H1 (cell line): ENCODE results near the gene CTNNBL1.

Source experiments
- CTCF ChIP-seq, 3 experiments: IDR thresholded peaks; 1 replicate in 2 of 3; 2 replicates in 1 of 3; pipeline versions ENCODE4 v1.5.1 to v1.6.1; 2011; ENCODE audit warnings: low read length in 3 of 3, mild to moderate bottlenecking in 3 of 3, inconsistent platforms in 2 of 3, low read depth in 1 of 3, moderate library complexity in 1 of 3; ENCODE audit not compliant: insufficient read depth in 1 of 3; ENCODE audit errors: control extremely low read depth in 1 of 3
- JUN ChIP-seq: IDR thresholded peaks from 2 replicates; pipeline ENCODE4 v1.6.1; 2011; ENCODE audit warnings: low read depth, mild to moderate bottlenecking, improper control_type of control experiment, low read length
- POLR2AphosphoS5 ChIP-seq: IDR thresholded peaks from 2 replicates; pipeline ENCODE4 v1.6.1; 2011; ENCODE audit warnings: low read depth, low read length
- SRF ChIP-seq: IDR thresholded peaks from 2 replicates; pipeline ENCODE4 v1.6.1; 2011; ENCODE audit warnings: mild to moderate bottlenecking, low read depth, low read length, moderate library complexity
- TF ChIP-seq, protein P1 (sequence below): IDR thresholded peaks from 2 replicates; pipeline ENCODE4 v1.6.1; 2011; ENCODE audit warnings: low read length, improper control_type of control experiment

DNA sequence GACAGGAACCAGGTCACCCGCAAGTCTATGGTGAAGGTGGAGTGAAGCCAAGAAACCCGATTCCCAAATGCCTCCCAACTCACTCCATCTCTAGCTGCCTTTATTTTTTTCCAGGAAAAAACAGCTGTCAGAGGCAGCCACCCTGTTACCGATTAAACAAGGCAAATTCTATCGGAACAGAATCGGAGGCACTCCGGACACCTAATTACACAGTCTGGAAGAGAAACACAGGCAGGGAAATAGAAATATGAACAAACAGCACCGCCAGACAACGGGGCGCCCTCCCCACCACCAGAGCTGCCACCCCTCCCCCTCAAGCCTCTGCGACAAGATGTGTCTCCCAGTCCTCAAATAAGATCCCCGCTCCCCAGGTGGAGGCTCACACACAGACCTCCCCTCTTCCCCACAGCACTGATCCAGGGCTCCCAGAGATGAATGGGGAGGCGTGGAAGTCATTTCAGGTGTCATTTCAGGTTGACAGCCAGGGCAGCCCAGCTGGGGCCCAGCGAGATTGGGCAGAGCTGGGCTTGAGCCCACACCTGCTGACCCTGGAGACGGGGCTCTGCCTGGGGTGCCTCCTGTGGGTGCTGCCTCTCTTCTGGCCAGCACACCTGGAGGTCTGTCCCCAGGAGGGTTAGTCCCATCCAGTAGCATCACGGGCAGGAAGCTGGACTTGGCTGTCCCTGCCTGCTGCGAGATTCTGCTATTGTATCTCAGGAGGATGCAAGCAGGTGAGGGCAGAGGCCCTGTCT, 189.3 kb downstream of the CTNNBL1 start:
- TF ChIP-seq, protein P1, sequence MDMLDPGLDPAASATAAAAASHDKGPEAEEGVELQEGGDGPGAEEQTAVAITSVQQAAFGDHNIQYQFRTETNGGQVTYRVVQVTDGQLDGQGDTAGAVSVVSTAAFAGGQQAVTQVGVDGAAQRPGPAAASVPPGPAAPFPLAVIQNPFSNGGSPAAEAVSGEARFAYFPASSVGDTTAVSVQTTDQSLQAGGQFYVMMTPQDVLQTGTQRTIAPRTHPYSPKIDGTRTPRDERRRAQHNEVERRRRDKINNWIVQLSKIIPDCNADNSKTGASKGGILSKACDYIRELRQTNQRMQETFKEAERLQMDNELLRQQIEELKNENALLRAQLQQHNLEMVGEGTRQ = no peak
- TF ChIP-seq CTCF (IDR thresholded peaks at IDR 0.05; ENCODE audit: control extremely low read depth in 1 of 3, insufficient read depth in 1 of 3, low read depth in 1 of 3, low read length in 3 of 3) (no peak), JUN (no peak), POLR2AphosphoS5 (no peak), SRF (no peak)
